ENCODE results near the gene ELAVL1.

- TF ChIP-seq CTCF (IDR thresholded peaks at IDR 0.05) = no peak
- TF ChIP-seq POLR2A (IDR thresholded peaks at IDR 0.05) = no peak
Measured at GRCh38 chr19:7976461-7976860, 29.0 kb downstream of the ELAVL1 start.

All from testis (tissue), 2 donors.